Activated gamma-delta T cell treated with Interleukin-2 at 50 U/mL for 16 hours (primary cell): ENCODE measurements around the gene BCL2L13.
"Not testable (repeated sequence)": the region's sequence is repeated elsewhere in the genome, so short reads cannot be mapped to it uniquely, and the experiment has no call there.

Source experiments
- DNase-seq: peaks from one replicate; pipeline ENCODE4 v3.0.0-alpha.2; 2020

Gene BCL2L13

GRCh38 chr22:17637490-17638181 lies 921 bp upstream of the BCL2L13 start:
- no peak for DNase-seq

GRCh38 chr22:17638182-17638431 lies 450 bp upstream of the BCL2L13 start:
- no peak for DNase-seq

- DNase-seq: no peak
Measured at GRCh38 chr22:17639247-17639741, 737 bp downstream of the BCL2L13 start.

GRCh38 chr22:17641269-17641668 lies 2.7 kb downstream of the BCL2L13 start:
- DNase-seq: no peak

GRCh38 chr22:17642357-17642756 lies 3.8 kb downstream of the BCL2L13 start:
- DNase-seq: not testable (repeated sequence)

GRCh38 chr22:17647452-17647851 lies 8.9 kb downstream of the BCL2L13 start:
- no peak for DNase-seq

GRCh38 chr22:17647991-17648390 lies 9.4 kb downstream of the BCL2L13 start:
- no peak for DNase-seq

- DNase-seq: no peak
Measured at GRCh38 chr22:17648569-17648968, 10.0 kb downstream of the BCL2L13 start.

GRCh38 chr22:17655289-17655688 lies 16.7 kb downstream of the BCL2L13 start:
- DNase-seq: no peak

GRCh38 chr22:17656870-17657395 lies 18.4 kb downstream of the BCL2L13 start:
- DNase-seq: no peak

GRCh38 chr22:17664414-17665055 lies 26.0 kb downstream of the BCL2L13 start:
- DNase-seq: no peak

- DNase-seq: no peak
Measured at GRCh38 chr22:17665248-17665647, 26.7 kb downstream of the BCL2L13 start.

GRCh38 chr22:17665854-17666253 lies 27.3 kb downstream of the BCL2L13 start:
- DNase-seq: no peak

GRCh38 chr22:17671521-17672092 lies 33.0 kb downstream of the BCL2L13 start:
- DNase-seq: not testable (repeated sequence)

GRCh38 chr22:17672417-17672991 lies 33.9 kb downstream of the BCL2L13 start:
- no peak for DNase-seq

- no peak for DNase-seq
Measured at GRCh38 chr22:17674152-17674551, 35.6 kb downstream of the BCL2L13 start.

- no peak for DNase-seq
Measured at GRCh38 chr22:17675584-17675983, 37.0 kb downstream of the BCL2L13 start.

- DNase-seq: no peak
Measured at GRCh38 chr22:17678817-17679385, 40.3 kb downstream of the BCL2L13 start.

GRCh38 chr22:17684245-17684644 lies 45.7 kb downstream of the BCL2L13 start:
- DNase-seq: no peak

GRCh38 chr22:17692841-17693240 lies 54.3 kb downstream of the BCL2L13 start:
- no peak for DNase-seq

- no peak for DNase-seq
Measured at GRCh38 chr22:17694193-17694592, 55.6 kb downstream of the BCL2L13 start.

GRCh38 chr22:17694752-17695151 lies 56.2 kb downstream of the BCL2L13 start:
- DNase-seq: no peak

- DNase-seq: no peak
Measured at GRCh38 chr22:17695986-17696385, 57.4 kb downstream of the BCL2L13 start.
